Prostate gland (tissue), 1 donor: ENCODE results near the gene ADIPOR2.

Experiments used
- POLR2A ChIP-seq: fragments of 450-650 bp; IDR thresholded peaks from one replicate; pipeline ENCODE4 v1.6.1; 2016; ENCODE audit warnings: antibody characterized with exemption, mild to moderate bottlenecking
- POLR2AphosphoS5 ChIP-seq: sonication (generic); formaldehyde crosslinking; IDR thresholded peaks from one replicate; pipeline ENCODE4 v1.6.1; 2017; ENCODE audit warnings: antibody characterized with exemption

GRCh38 chr12:1716911-1717310, 26.0 kb downstream of the ADIPOR2 start:
- TF ChIP-seq POLR2AphosphoS5: no peak
- no peak for TF ChIP-seq POLR2A
